ENCODE data around the gene CRYAB.

- TF ChIP-seq CTCF (IDR thresholded peaks at IDR 0.05) (no peak), POLR2AphosphoS5 (IDR thresholded peaks at IDR 0.05) (no peak)
Measured at GRCh38 chr11:111941963-111942362, 30.4 kb upstream of the CRYAB start.
